ENCODE data around the gene GAB2.

GRCh38 chr11:78248903-78249302 is 168.7 kb downstream of the GAB2 start:
- TF ChIP-seq POLR2A (IDR thresholded peaks at IDR 0.05) (no peak), CTCF (IDR thresholded peaks at IDR 0.05) (no peak)
